ENCODE data around the gene DDAH2.

DNA sequence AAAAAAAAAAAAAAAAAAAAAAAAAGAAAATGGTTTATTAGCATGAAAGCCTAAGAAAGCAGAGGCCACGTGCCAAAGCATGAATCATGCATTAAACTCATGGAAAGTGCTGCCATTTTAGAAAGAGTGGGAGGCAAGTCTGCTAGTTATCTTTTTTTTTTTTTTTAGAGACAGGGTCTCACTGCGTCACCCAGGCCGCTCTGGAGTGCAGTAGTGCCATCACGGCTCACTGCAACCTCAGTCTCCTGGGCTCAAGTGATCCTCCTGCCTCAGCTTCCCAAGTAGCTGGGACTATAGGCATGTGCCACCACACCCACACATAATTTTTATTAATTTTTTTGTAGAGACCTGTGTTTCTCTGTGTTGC lies 42.9 kb upstream of the DDAH2 start:
- TF ChIP-seq, protein P1, sequence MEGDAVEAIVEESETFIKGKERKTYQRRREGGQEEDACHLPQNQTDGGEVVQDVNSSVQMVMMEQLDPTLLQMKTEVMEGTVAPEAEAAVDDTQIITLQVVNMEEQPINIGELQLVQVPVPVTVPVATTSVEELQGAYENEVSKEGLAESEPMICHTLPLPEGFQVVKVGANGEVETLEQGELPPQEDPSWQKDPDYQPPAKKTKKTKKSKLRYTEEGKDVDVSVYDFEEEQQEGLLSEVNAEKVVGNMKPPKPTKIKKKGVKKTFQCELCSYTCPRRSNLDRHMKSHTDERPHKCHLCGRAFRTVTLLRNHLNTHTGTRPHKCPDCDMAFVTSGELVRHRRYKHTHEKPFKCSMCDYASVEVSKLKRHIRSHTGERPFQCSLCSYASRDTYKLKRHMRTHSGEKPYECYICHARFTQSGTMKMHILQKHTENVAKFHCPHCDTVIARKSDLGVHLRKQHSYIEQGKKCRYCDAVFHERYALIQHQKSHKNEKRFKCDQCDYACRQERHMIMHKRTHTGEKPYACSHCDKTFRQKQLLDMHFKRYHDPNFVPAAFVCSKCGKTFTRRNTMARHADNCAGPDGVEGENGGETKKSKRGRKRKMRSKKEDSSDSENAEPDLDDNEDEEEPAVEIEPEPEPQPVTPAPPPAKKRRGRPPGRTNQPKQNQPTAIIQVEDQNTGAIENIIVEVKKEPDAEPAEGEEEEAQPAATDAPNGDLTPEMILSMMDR (IDR thresholded peaks at IDR 0.05 in 4 of 5, conservative IDR thresholded peaks at IDR 0.05 in 1 of 5) = no peak
- TF ChIP-seq POLR2A (IDR thresholded peaks at IDR 0.05) = no peak
